ENCODE measurements around the gene GABRB2.

The GABRB2 gene

DNA sequence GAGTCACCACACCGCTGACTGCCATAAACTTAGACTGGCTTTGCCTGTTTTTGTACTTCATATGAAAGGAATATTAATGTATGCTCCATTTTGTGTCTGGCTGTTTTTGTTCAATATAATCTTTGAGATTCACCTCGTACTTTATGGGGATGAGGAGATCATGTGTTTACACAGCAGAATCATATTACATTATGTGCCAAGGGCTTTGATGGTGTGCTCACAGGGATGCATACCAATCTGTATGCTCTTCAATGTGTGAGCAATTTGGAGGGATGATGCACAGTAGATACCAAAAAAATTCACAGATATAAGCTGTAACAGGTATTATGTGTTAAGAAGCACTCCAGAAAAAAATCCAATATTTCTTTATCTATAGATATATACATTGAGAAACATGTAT, 113.7 kb downstream of the GABRB2 start:
- DNase-seq (ENCODE audit: insufficient read length, low spot score), result no peak

DNA sequence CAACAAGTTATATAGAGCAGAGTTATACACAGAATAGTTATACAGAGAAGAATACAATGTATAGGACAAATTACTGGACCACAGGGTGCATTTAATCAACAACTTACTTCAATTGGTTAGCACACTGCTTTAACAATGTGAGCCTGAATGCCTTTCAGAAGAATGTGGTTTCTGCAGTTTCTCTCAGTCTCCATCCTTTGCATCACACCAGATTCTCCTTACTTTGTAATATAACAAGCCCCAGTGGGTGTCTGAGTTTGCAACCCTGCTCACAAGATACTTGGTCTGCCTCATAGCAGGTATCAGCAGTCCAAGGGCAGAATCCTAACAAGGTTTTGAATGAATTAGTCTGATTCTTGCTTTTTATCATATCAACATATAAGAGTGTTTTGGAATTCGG, 114.6 kb downstream of the GABRB2 start:
- DNase-seq (ENCODE audit: insufficient read length, low spot score), result no peak
- no peak for FAIRE-seq
- TF ChIP-seq POLR2AphosphoS5 (IDR thresholded peaks at IDR 0.05; ENCODE audit: low read depth, low read length), result no peak
- no peak for TF ChIP-seq POU2F2 (IDR thresholded peaks at IDR 0.05; ENCODE audit: low read depth, low read length)
- TF ChIP-seq TAF1 (IDR thresholded peaks at IDR 0.05; ENCODE audit: low read depth, low read length), result no peak

More for the DNA sequence above, 113.7 kb downstream of the GABRB2 start:
- no peak for TF ChIP-seq POLR2A (IDR thresholded peaks at IDR 0.05; ENCODE audit: low read depth, low read length)
- TF ChIP-seq PAX5 (IDR thresholded peaks at IDR 0.05; ENCODE audit: insufficient read depth, low read length, severe bottlenecking), result no peak
- no peak for TF ChIP-seq TAF1 (IDR thresholded peaks at IDR 0.05; ENCODE audit: low read depth, low read length)
- TF ChIP-seq POLR2AphosphoS5 (IDR thresholded peaks at IDR 0.05; ENCODE audit: low read depth, low read length), result no peak
- TF ChIP-seq POU2F2 (IDR thresholded peaks at IDR 0.05; ENCODE audit: low read depth, low read length), result no peak
- no peak for TF ChIP-seq SPI1 (IDR thresholded peaks at IDR 0.05; ENCODE audit: low read depth, low read length)
- FAIRE-seq, result no peak

DNA sequence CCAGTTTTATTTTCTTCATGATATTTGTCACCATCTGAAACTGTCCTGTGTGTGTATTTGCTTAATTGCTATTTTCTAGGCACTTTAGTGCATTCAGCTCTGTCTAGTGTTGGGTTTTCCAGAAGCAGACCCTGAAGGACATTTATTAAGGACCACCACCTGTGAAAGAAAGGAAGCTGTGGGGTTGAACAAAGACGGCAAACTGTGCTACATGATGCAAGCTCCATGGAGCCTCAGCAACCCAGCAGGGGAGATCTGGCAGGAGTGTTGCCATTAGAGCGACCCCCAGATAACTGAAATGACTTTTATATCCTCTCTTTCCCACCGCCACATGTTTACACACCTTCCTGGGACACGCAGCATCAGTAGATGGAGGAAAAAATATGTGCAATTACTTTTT, 125.5 kb downstream of the GABRB2 start:
- FAIRE-seq (no peak), DNase-seq (ENCODE audit: insufficient read length, low spot score) (no peak)
- no peak for TF ChIP-seq SPI1 (IDR thresholded peaks at IDR 0.05; ENCODE audit: low read depth, low read length)
- TF ChIP-seq PAX5 (IDR thresholded peaks at IDR 0.05; ENCODE audit: insufficient read depth, low read length, severe bottlenecking), result no peak
- TF ChIP-seq POLR2A (IDR thresholded peaks at IDR 0.05; ENCODE audit: low read depth, low read length), result no peak
- no peak for TF ChIP-seq POLR2AphosphoS5 (IDR thresholded peaks at IDR 0.05; ENCODE audit: low read depth, low read length)
- TF ChIP-seq TAF1 (IDR thresholded peaks at IDR 0.05; ENCODE audit: low read depth, low read length), result no peak
- TF ChIP-seq POU2F2 (IDR thresholded peaks at IDR 0.05; ENCODE audit: low read depth, low read length), result no peak

DNA sequence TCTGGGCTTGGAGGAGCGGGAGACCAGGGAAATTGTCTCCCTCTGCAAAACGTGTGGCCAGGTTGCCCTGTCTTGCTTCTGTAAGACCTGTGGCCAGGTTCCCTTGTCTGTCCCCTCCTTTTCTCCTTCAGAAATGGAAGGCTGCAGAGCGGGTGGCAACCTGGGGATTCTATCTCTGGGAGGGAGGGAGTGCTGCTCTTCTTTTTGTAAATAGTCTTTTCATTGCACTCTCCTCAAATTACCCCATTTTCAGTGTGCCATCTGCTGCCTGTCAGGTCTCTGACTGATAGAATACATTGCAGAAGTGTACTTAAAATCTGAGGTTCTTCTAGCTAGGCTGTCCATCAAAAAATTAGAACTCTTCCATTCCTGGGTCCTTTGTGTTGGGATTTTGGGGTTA, 126.0 kb downstream of the GABRB2 start:
- DNase-seq (ENCODE audit: insufficient read length, low spot score) (no peak), FAIRE-seq (no peak)
- TF ChIP-seq POLR2AphosphoS5 (IDR thresholded peaks at IDR 0.05; ENCODE audit: low read depth, low read length) (no peak), TAF1 (IDR thresholded peaks at IDR 0.05; ENCODE audit: low read depth, low read length) (no peak), SPI1 (IDR thresholded peaks at IDR 0.05; ENCODE audit: low read depth, low read length) (no peak), POU2F2 (IDR thresholded peaks at IDR 0.05; ENCODE audit: low read depth, low read length) (no peak), POLR2A (IDR thresholded peaks at IDR 0.05; ENCODE audit: low read depth, low read length) (no peak), PAX5 (IDR thresholded peaks at IDR 0.05; ENCODE audit: insufficient read depth, low read length, severe bottlenecking) (no peak)

- FAIRE-seq (no peak), DNase-seq (ENCODE audit: insufficient read length, low spot score) (no peak)
- TF ChIP-seq POLR2AphosphoS5 (IDR thresholded peaks at IDR 0.05; ENCODE audit: low read depth, low read length) (no peak), POU2F2 (IDR thresholded peaks at IDR 0.05; ENCODE audit: low read depth, low read length) (no peak), SPI1 (IDR thresholded peaks at IDR 0.05; ENCODE audit: low read depth, low read length) (no peak), POLR2A (IDR thresholded peaks at IDR 0.05; ENCODE audit: low read depth, low read length) (no peak), PAX5 (IDR thresholded peaks at IDR 0.05; ENCODE audit: insufficient read depth, low read length, severe bottlenecking) (no peak), TAF1 (IDR thresholded peaks at IDR 0.05; ENCODE audit: low read depth, low read length) (no peak)
These were observed 131.6 kb downstream of the GABRB2 start for GRCh38 chr5:161414896-161415295.

DNA sequence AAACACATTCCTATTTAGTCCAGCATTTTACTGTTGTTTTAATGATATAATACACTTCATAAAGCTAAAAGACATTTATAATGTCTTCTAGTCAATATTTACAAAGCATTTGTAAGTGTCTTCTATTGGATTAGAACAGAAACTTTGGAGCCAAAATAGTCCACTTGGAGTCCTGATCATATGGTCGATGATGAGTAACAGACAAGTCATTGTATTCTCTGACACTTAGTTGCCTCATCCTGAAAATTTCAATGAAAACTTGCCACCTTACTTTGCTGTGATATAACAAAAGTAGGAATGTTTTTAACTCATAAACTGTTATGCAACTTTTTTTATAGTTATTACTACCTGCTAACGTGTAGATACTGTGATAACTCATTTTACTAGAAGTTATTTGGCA, 132.5 kb downstream of the GABRB2 start:
- no peak for DNase-seq (ENCODE audit: insufficient read length, low spot score)
- no peak for TF ChIP-seq POLR2A (IDR thresholded peaks at IDR 0.05; ENCODE audit: low read depth, low read length)
- no peak for TF ChIP-seq PAX5 (IDR thresholded peaks at IDR 0.05; ENCODE audit: insufficient read depth, low read length, severe bottlenecking)
- no peak for TF ChIP-seq SPI1 (IDR thresholded peaks at IDR 0.05; ENCODE audit: low read depth, low read length)
- TF ChIP-seq POU2F2 (IDR thresholded peaks at IDR 0.05; ENCODE audit: low read depth, low read length), result no peak
- no peak for TF ChIP-seq POLR2AphosphoS5 (IDR thresholded peaks at IDR 0.05; ENCODE audit: low read depth, low read length)
- TF ChIP-seq TAF1 (IDR thresholded peaks at IDR 0.05; ENCODE audit: low read depth, low read length), result no peak
- no peak for FAIRE-seq

DNA sequence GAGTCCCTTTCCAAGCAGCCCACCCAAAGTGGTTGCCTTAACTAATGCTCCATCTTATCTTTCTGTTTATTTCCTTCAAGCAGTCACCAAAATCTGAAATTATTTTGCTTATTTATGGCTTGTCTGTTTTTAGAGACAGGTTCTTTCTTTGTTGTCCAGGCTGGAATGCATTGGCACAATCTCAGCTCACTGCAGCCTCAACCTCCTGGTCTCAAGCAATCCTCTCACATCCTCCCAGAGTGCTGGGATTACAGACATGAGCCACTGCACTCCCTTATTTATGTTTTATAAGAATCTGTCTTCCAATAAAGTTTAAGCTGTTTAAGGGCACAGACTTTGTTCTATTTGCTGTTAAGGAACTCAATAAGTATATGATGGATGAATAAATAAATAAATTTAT, 133.7 kb downstream of the GABRB2 start:
- FAIRE-seq, result no peak
- TF ChIP-seq POU2F2 (IDR thresholded peaks at IDR 0.05; ENCODE audit: low read depth, low read length), result no peak
- no peak for TF ChIP-seq TAF1 (IDR thresholded peaks at IDR 0.05; ENCODE audit: low read depth, low read length)
- TF ChIP-seq SPI1 (IDR thresholded peaks at IDR 0.05; ENCODE audit: low read depth, low read length), result no peak

GRCh38 chr5:161411156-161411555, 135.4 kb downstream of the GABRB2 start:
- TF ChIP-seq POU2F2 (IDR thresholded peaks at IDR 0.05; ENCODE audit: low read depth, low read length) (no peak), SPI1 (IDR thresholded peaks at IDR 0.05; ENCODE audit: low read depth, low read length) (no peak), POLR2A (IDR thresholded peaks at IDR 0.05; ENCODE audit: low read depth, low read length) (no peak)
- FAIRE-seq, result no peak

More for the DNA sequence above, 133.7 kb downstream of the GABRB2 start:
- no peak for DNase-seq (ENCODE audit: insufficient read length, low spot score)

GRCh38 chr5:161410640-161411039, 135.9 kb downstream of the GABRB2 start:
- FAIRE-seq (no peak), DNase-seq (ENCODE audit: insufficient read length, low spot score) (no peak)

More at GRCh38 chr5:161411156-161411555, 135.4 kb downstream of the GABRB2 start:
- DNase-seq (ENCODE audit: insufficient read length, low spot score), result no peak

DNA sequence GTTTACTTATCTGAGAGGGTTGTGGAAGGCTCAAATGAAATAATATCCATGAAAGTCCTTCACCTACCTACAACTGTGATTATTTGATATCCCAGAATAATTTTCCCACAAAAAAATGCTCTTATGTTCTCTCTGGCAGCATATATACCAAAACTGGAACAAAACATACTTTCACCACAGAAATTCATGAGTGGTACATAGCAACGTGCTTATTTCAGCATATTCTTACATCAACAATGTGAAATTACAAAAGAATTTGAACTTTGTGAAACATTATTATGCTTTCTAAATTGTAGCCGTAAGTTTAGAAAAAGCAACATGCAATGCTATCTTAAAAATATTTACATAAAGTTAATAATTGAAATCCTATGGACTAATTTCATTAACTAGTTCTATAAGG, 137.1 kb downstream of the GABRB2 start:
- TF ChIP-seq POU2F2 (IDR thresholded peaks at IDR 0.05; ENCODE audit: low read depth, low read length), result no peak
- no peak for TF ChIP-seq POLR2AphosphoS5 (IDR thresholded peaks at IDR 0.05; ENCODE audit: low read depth, low read length)
- TF ChIP-seq TAF1 (IDR thresholded peaks at IDR 0.05; ENCODE audit: low read depth, low read length), result no peak
- no peak for TF ChIP-seq POLR2A (IDR thresholded peaks at IDR 0.05; ENCODE audit: low read depth, low read length)
- TF ChIP-seq PAX5 (IDR thresholded peaks at IDR 0.05; ENCODE audit: insufficient read depth, low read length, severe bottlenecking), result no peak
- no peak for TF ChIP-seq SPI1 (IDR thresholded peaks at IDR 0.05; ENCODE audit: low read depth, low read length)
- DNase-seq (ENCODE audit: insufficient read length, low spot score) (no peak), FAIRE-seq (no peak)

More at GRCh38 chr5:161410640-161411039, 135.9 kb downstream of the GABRB2 start:
- TF ChIP-seq POLR2A (IDR thresholded peaks at IDR 0.05; ENCODE audit: low read depth, low read length) (no peak), POLR2AphosphoS5 (IDR thresholded peaks at IDR 0.05; ENCODE audit: low read depth, low read length) (no peak), POU2F2 (IDR thresholded peaks at IDR 0.05; ENCODE audit: low read depth, low read length) (no peak), TAF1 (IDR thresholded peaks at IDR 0.05; ENCODE audit: low read depth, low read length) (no peak), SPI1 (IDR thresholded peaks at IDR 0.05; ENCODE audit: low read depth, low read length) (no peak), PAX5 (IDR thresholded peaks at IDR 0.05; ENCODE audit: insufficient read depth, low read length, severe bottlenecking) (no peak)
